Uterus (tissue), 4 donors: ENCODE measurements around the gene TAS2R60. TPM values are rescaled to one million over a fixed set of nuclear protein-coding genes. Genes with fewer than 3 reads are reported as not detected.
"Not testable (repeated sequence)": the region's sequence is repeated elsewhere in the genome, so short reads cannot be mapped to it uniquely, and the experiment has no call there.

ENCODE experiments used
- DNase-seq, 2 donors: peaks; one replicate each; pipeline ENCODE4 v3.0.0-alpha.2; 2019 to 2020
- H3K27ac ChIP-seq, 2 donors: fragments of 200-600 bp; sonication (generic); 1 replicate in 1 of 2; 2 replicates in 1 of 2; pipeline ENCODE4 v1.5.1; 2016 to 2018
- H3K27me3 ChIP-seq, 2 donors: fragments of 200-600 bp; sonication (generic); one replicate each; pipeline ENCODE4 v1.5.1; 2018 to 2019; ENCODE audit warnings: control low read depth in 1 of 2
- H3K36me3 ChIP-seq, 2 donors: fragments of 200-600 bp; sonication (generic); one replicate each; pipeline ENCODE4 v1.5.1; 2019; ENCODE audit warnings: control low read depth in 1 of 2
- H3K4me1 ChIP-seq, 2 donors: fragments of 200-600 bp; sonication (generic); one replicate each; pipeline ENCODE4 v1.5.1; 2018 to 2019; ENCODE audit warnings: control low read depth in 1 of 2
- H3K4me3 ChIP-seq, 2 donors: fragments of 200-600 bp; sonication (generic); 1 replicate in 1 of 2; 2 replicates in 1 of 2; pipeline ENCODE4 v1.5.1; 2018 to 2019; ENCODE audit warnings: mild to moderate bottlenecking in 1 of 2
- H3K9me3 ChIP-seq, 2 donors: fragments of 200-600 bp; sonication (generic); one replicate each; pipeline ENCODE4 v1.5.1; 2019; ENCODE audit warnings: control low read depth in 1 of 2
- CTCF ChIP-seq, 4 experiments: fragments of 200-600 bp in 2 of 4; fragments of 450-650 bp in 2 of 4; sonication (generic) in 2 of 4; IDR thresholded peaks; one replicate each; pipeline ENCODE4 v1.5.1; 2016 to 2019; ENCODE audit warnings: antibody characterized with exemption in 4 of 4, mild to moderate bottlenecking in 2 of 4, moderate library complexity in 1 of 4
- POLR2A ChIP-seq, 2 donors: fragments of 450-650 bp; IDR thresholded peaks; one replicate each; pipeline ENCODE4 v1.6.1; 2016; ENCODE audit warnings: antibody characterized with exemption in 2 of 2, mild to moderate bottlenecking in 1 of 2, moderate library complexity in 1 of 2
- intact Hi-C: fragments of 100-400 bp; cut with DNase I; formaldehyde crosslinking; loops from one replicate; pipeline ENCODE4 v1.15.1; 2023; ENCODE audit warnings: low total_unique reads
- total RNA-seq, 4 donors: library from RNA; depleted of rRNA in 3 of 4; stranded (reverse); fragments of >200 nt in 3 of 4; gene quantifications; one replicate each; pipeline versions ENCODE4 v1.1.0 to v1.2.4, GENCODE V29; 2014 to 2023
- donor health status: DM: yes; HTN: yes; CAD: no.

Gene TAS2R60
- total RNA-seq, 4 donors from 2014 or later = 3.3 TPM; not detected in 3

GRCh38 chr7:143418681-143419458 is 24.4 kb upstream of the TAS2R60 start:
- Histone ChIP-seq H3K4me3 (no peak overlapping the region), H3K27me3 (no peaks in the 10 kb centered on the region), H3K4me1 (no peaks in the 10 kb centered on the region), H3K27ac (no peak overlapping the region), H3K9me3 (no peaks in the 10 kb centered on the region), H3K36me3 (no peaks in the 10 kb centered on the region)
- intact Hi-C loops = loop anchor here (5.0 kb wide), 1 partner anchor 182 kb away; no protein-coding TSS in a partner anchor
- no peak for DNase-seq
- TF ChIP-seq CTCF (IDR thresholded peaks at IDR 0.05) = no peak
- TF ChIP-seq POLR2A (IDR thresholded peaks at IDR 0.05) = no peak

- no peaks in the 10 kb centered on the region for H3K4me1 ChIP-seq
- intact Hi-C loops = loop anchor here (5.0 kb wide), 1 partner anchor 183 kb away; no protein-coding TSS in a partner anchor
- H3K27ac ChIP-seq = no peak overlapping the region
- no peak for DNase-seq
- H3K27me3 ChIP-seq = no peaks in the 10 kb centered on the region
- H3K36me3 ChIP-seq = no peaks in the 10 kb centered on the region
- H3K4me3 ChIP-seq = no peak overlapping the region
- no peaks in the 10 kb centered on the region for H3K9me3 ChIP-seq
- TF ChIP-seq CTCF (IDR thresholded peaks at IDR 0.05) (no peak), POLR2A (IDR thresholded peaks at IDR 0.05) (no peak)
Measured at GRCh38 chr7:143419880-143420279, 23.4 kb upstream of the TAS2R60 start.

GRCh38 chr7:143420624-143421023 is 22.6 kb upstream of the TAS2R60 start:
- H3K36me3 ChIP-seq, H3K4me3 ChIP-seq, DNase-seq, H3K27ac ChIP-seq, H3K4me1 ChIP-seq, H3K9me3 ChIP-seq, intact Hi-C loops, H3K27me3 ChIP-seq: not testable (repeated sequence)

- no peaks in the 10 kb centered on the region for H3K9me3 ChIP-seq
- intact Hi-C loops = no loop called here
- no peaks in the 10 kb centered on the region for H3K4me1 ChIP-seq
- no peak for TF ChIP-seq POLR2A (IDR thresholded peaks at IDR 0.05)
- no peak for TF ChIP-seq CTCF (IDR thresholded peaks at IDR 0.05)
- no peaks in the 10 kb centered on the region for H3K27me3 ChIP-seq
- DNase-seq = no peak
- no peak overlapping the region for H3K27ac ChIP-seq
- no peaks in the 10 kb centered on the region for H3K36me3 ChIP-seq
- no peak overlapping the region for H3K4me3 ChIP-seq
Measured at GRCh38 chr7:143422033-143422432, 21.2 kb upstream of the TAS2R60 start.

- H3K4me3 ChIP-seq, H3K27ac ChIP-seq, intact Hi-C loops, H3K27me3 ChIP-seq, H3K36me3 ChIP-seq, DNase-seq, H3K4me1 ChIP-seq, H3K9me3 ChIP-seq: not testable (repeated sequence)
Measured at GRCh38 chr7:143424476-143424875, 18.8 kb upstream of the TAS2R60 start.

GRCh38 chr7:143426479-143427142 is 16.6 kb upstream of the TAS2R60 start:
- Histone ChIP-seq H3K9me3 (no peaks in the 10 kb centered on the region), H3K4me1 (no peaks in the 10 kb centered on the region), H3K27ac (no peak overlapping the region), H3K4me3 (no peak overlapping the region), H3K27me3 (no peaks in the 10 kb centered on the region), H3K36me3 (no peaks in the 10 kb centered on the region)
- DNase-seq = no peak
- intact Hi-C loops = no loop called here
- no peak for TF ChIP-seq CTCF (IDR thresholded peaks at IDR 0.05)
